Natural killer cell (primary cell): ENCODE results near the gene CXCR6. TPM values are rescaled to one million over a fixed set of nuclear protein-coding genes. Genes with fewer than 3 reads are reported as not detected.

ENCODE experiments used
- ATAC-seq, 3 donors: fragments of 150-1000 bp in 2 of 3; fragments of 200-7000 bp in 1 of 3; cut with Tn5 transposase; 1 replicate in 1 of 3; 2 replicates in 2 of 3; pipeline ENCODE4 v1.10.0; 2021; ENCODE audit warnings: mild to moderate bottlenecking in 2 of 3, moderate library complexity in 2 of 3
- DNase-seq, 2 donors: peaks; one replicate each; pipeline versions ENCODE4 v3.0.0 to v3.0.0-alpha.2; 2013 to 2021; ENCODE audit warnings: mixed read lengths in 1 of 2
- H3K27ac ChIP-seq: one replicate; pipeline ENCODE4 v1.5.1; 2013; ENCODE audit warnings: mild to moderate bottlenecking, low read length
- H3K27me3 ChIP-seq: one replicate; pipeline ENCODE4 v1.6.1; 2013; ENCODE audit warnings: low read length; ENCODE audit not compliant: control insufficient read depth, insufficient read depth
- H3K36me3 ChIP-seq: one replicate; pipeline ENCODE4 v1.6.1; 2013; ENCODE audit warnings: low read length; ENCODE audit not compliant: control insufficient read depth, insufficient read depth
- H3K4me1 ChIP-seq: one replicate; pipeline ENCODE4 v1.6.1; 2013; ENCODE audit warnings: low read length; ENCODE audit not compliant: control insufficient read depth, insufficient read depth
- H3K4me3 ChIP-seq: one replicate; pipeline ENCODE4 v1.5.1; 2013; ENCODE audit warnings: low read length
- H3K9me3 ChIP-seq: one replicate; pipeline ENCODE4 v1.6.1; 2013; ENCODE audit warnings: low read length; ENCODE audit not compliant: control insufficient read depth, insufficient read depth
- H3K27ac Mint-ChIP-seq, 2 donors: one replicate each; pipeline ENCODE4 v1.8.0; 2022; ENCODE audit warnings: mild to moderate bottlenecking in 2 of 2, mixed read lengths in 2 of 2, moderate library complexity in 1 of 2
- H3K27me3 Mint-ChIP-seq, 2 donors: one replicate each; pipeline ENCODE4 v1.8.0; 2022; ENCODE audit warnings: low read depth in 2 of 2, mixed read lengths in 2 of 2
- H3K36me3 Mint-ChIP-seq: one replicate; pipeline ENCODE4 v1.8.0; 2022; ENCODE audit warnings: mixed read lengths
- H3K4me1 Mint-ChIP-seq, 2 donors: one replicate each; pipeline ENCODE4 v1.8.0; 2022; ENCODE audit warnings: mixed read lengths in 2 of 2
- H3K4me3 Mint-ChIP-seq: one replicate; pipeline ENCODE4 v1.8.0; 2022; ENCODE audit warnings: mild to moderate bottlenecking, moderate library complexity, mixed read lengths
- H3K9me3 Mint-ChIP-seq, 2 donors: one replicate each; pipeline ENCODE4 v1.8.0; 2022; ENCODE audit warnings: mixed read lengths in 2 of 2
- WGBS: methylation state at CpG from one replicate; pipeline ENCODE4 v1.1.7; 2013; ENCODE audit warnings: missing lambda C conversion rate; ENCODE audit not compliant: insufficient coverage; 5-methylcytosine and 5-hydroxymethylcytosine counted together
- intact Hi-C: fragments of 100-400 bp; cut with micrococcal nuclease; formaldehyde crosslinking; loops from one replicate; pipeline ENCODE4 v1.14.2; 2022
- total RNA-seq, 4 donors: library from RNA; stranded (reverse); fragments of 120-200 nt in 1 of 4; gene quantifications; one replicate each; pipeline versions ENCODE4 v1.2.3 to v1.2.4, GENCODE V29; 2013 to 2022
- TF ChIP-seq, protein P1 (sequence below): fragments of 200-600 bp; IDR thresholded peaks from one replicate; pipeline ENCODE4 v1.8.0; 2022; ENCODE audit warnings: antibody characterized with exemption

Gene CXCR6
- total RNA-seq, 3 donors from 2014 or later (not counting 1 experiment from before 2014, with no cell fraction given): 0.95 to 2.1 (median 1.7) TPM

DNA sequence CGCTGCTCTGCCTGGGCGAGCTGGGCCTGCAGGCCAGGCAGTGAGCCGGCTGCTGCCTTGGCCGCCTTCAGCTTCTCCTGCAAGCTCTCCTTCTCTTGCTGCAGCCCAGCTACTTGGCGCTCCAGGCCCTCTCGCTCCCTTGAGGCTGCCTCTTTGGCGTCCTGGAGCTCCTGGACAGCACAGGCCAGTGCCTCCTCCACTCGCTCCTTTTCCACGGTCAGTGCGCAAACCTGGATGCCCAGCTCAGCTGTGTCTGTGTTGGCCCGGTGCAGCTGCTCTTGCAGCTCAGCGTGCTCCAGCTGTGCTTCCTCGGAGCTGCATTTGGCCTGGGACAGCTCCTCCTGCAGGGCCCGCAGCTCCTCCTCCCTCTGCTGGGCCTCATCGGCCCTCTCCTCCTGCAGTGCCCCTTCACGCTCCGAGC lies 23.1 kb downstream of the CXCR6 start:
- H3K4me3 Mint-ChIP-seq: no peak overlapping the region
- Histone ChIP-seq H3K4me1 (peaks cover 81% of the 10 kb centered on the region), H3K9me3 (no peaks in the 10 kb centered on the region), H3K27me3 (no peaks in the 10 kb centered on the region), H3K4me3 (no peak overlapping the region), H3K27ac (no peak overlapping the region), H3K36me3 (peaks cover 80% of the 10 kb centered on the region)
- DNase-seq: no peak
- H3K4me1 Mint-ChIP-seq: peaks cover 0 to 33% of the 10 kb centered on the region in 2 donors
- TF ChIP-seq, protein P1, sequence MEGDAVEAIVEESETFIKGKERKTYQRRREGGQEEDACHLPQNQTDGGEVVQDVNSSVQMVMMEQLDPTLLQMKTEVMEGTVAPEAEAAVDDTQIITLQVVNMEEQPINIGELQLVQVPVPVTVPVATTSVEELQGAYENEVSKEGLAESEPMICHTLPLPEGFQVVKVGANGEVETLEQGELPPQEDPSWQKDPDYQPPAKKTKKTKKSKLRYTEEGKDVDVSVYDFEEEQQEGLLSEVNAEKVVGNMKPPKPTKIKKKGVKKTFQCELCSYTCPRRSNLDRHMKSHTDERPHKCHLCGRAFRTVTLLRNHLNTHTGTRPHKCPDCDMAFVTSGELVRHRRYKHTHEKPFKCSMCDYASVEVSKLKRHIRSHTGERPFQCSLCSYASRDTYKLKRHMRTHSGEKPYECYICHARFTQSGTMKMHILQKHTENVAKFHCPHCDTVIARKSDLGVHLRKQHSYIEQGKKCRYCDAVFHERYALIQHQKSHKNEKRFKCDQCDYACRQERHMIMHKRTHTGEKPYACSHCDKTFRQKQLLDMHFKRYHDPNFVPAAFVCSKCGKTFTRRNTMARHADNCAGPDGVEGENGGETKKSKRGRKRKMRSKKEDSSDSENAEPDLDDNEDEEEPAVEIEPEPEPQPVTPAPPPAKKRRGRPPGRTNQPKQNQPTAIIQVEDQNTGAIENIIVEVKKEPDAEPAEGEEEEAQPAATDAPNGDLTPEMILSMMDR: no peak
- no peaks in the 10 kb centered on the region for H3K27me3 Mint-ChIP-seq
- intact Hi-C loops: no loop called here
- peaks cover 27% of the 10 kb centered on the region for H3K36me3 Mint-ChIP-seq
- H3K9me3 Mint-ChIP-seq: no peaks in the 10 kb centered on the region
- H3K27ac Mint-ChIP-seq: no peak overlapping the region
- 97% methylated on average over 17 of the region's 17 CpGs for WGBS
- ATAC-seq: no peak

DNA sequence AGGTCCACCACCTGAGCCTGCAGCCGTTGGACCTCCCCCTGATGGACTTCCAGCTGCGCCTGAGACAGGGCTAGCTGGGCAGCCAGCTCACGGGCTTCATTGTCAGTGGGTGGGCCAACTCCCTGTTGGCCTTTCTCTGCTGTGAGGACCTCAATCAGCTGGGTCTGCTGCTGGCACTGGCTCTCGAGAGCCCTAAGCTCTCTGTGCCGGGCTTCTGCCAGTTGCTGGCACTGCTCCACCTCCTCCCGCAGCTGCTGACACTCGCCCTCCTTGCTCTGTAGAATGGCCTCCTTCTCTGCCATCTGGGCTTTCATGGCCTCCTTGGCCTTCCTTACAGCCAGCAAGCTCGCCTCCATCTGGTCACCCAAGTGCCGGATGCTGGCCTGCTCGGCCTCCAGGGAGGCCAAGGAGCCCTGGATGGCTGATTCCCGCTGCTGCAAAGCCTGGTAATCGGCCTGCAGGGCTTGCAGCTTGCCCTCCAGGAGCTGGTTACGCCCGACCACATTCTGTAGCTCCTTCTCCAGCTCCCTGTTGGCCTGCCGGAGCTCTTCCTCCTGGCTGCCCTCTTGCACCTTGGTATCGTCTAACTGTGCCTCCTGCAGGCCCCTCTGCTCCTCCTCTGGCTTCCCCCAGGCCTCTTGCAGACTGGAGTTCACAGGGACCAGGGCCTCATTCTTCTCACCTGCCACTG lies 23.8 kb downstream of the CXCR6 start:
- Histone ChIP-seq H3K9me3 (no peaks in the 10 kb centered on the region), H3K27me3 (no peaks in the 10 kb centered on the region), H3K27ac (no peak overlapping the region), H3K4me1 (peaks cover 79% of the 10 kb centered on the region), H3K4me3 (no peak overlapping the region), H3K36me3 (peaks cover 76% of the 10 kb centered on the region)
- H3K27ac Mint-ChIP-seq: no peak overlapping the region
- ATAC-seq (no peak), DNase-seq (no peak)
- peaks cover 33% of the 10 kb centered on the region for H3K36me3 Mint-ChIP-seq
- H3K27me3 Mint-ChIP-seq: no peaks in the 10 kb centered on the region
- 92% methylated on average over 16 of the region's 16 CpGs for WGBS
- H3K4me1 Mint-ChIP-seq: peaks cover 5 to 33% of the 10 kb centered on the region in 2 donors
- no peak overlapping the region for H3K4me3 Mint-ChIP-seq
- H3K9me3 Mint-ChIP-seq: no peaks in the 10 kb centered on the region
- intact Hi-C loops: no loop called here
- TF ChIP-seq, protein P1: no peak

DNA sequence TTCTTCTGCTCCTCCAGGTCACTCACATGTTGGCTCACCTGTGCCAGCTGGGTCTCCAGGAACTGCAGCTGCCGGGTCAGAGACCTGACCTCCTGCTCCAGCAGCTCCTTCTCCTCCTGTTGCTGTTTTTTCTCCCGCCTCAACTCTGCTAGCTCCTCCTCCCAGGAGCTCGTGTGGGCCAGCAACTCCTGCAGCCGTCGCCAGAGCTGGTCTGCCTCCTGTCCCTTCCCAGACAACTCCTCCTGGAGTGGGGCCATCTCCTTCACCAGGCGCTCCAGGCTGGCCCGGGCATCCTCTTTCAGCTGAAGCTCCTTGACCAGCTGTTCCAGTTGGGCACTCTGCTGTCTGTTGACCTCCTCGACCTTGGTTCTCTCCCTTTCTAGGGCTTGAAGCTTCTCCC lies 24.5 kb downstream of the CXCR6 start:
- H3K36me3 ChIP-seq: peaks cover 72% of the 10 kb centered on the region
- H3K27ac Mint-ChIP-seq: peak overlapping the region in 1 of 2 donors; percentile 48
- no peak for DNase-seq
- peaks cover 33% of the 10 kb centered on the region for H3K36me3 Mint-ChIP-seq
- H3K4me1 Mint-ChIP-seq: peaks cover 5 to 37% of the 10 kb centered on the region in 2 donors
- TF ChIP-seq, protein P1: no peak
- H3K27ac ChIP-seq: no peak overlapping the region
- no peaks in the 10 kb centered on the region for H3K27me3 Mint-ChIP-seq
- H3K27me3 ChIP-seq: no peaks in the 10 kb centered on the region
- WGBS: 93% methylated on average over 8 of the region's 8 CpGs
- no peaks in the 10 kb centered on the region for H3K9me3 Mint-ChIP-seq
- no peak for ATAC-seq
- no peak overlapping the region for H3K4me3 ChIP-seq
- no peaks in the 10 kb centered on the region for H3K9me3 ChIP-seq
- no peak overlapping the region for H3K4me3 Mint-ChIP-seq
- H3K4me1 ChIP-seq: peaks cover 79% of the 10 kb centered on the region
- intact Hi-C loops: no loop called here

DNA sequence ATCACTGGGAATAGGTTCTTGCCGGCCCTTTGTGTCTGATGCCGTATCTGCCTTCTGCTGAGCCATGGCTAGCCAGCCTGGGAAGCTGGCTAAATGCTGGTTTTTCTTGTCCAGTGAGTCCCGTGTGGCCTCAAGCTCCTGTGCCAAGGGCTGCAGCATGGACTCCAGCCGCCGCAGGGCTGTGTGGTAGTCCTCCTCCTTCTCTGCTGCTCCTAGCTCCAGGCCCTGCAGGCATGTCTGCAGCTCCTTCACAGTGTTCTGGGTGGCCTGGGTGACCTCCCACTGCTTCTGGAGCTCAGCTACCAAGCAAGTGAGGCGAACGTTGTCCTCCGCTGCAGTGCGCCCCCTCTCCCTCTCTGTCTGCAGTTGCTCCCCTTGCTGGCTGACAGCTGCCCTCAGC lies 24.9 kb downstream of the CXCR6 start:
- WGBS: 97% methylated on average over 9 of the region's 9 CpGs
- peaks cover 5 to 38% of the 10 kb centered on the region in 2 donors for H3K4me1 Mint-ChIP-seq
- H3K27me3 Mint-ChIP-seq: no peaks in the 10 kb centered on the region
- peaks cover 69% of the 10 kb centered on the region for H3K36me3 ChIP-seq
- no peak overlapping the region for H3K4me3 Mint-ChIP-seq
- no peaks in the 10 kb centered on the region for H3K27me3 ChIP-seq
- no peak for ATAC-seq
- no peak for DNase-seq
- no peak overlapping the region for H3K27ac ChIP-seq
- intact Hi-C loops: no loop called here
- H3K4me1 ChIP-seq: peaks cover 78% of the 10 kb centered on the region
- no peak overlapping the region for H3K4me3 ChIP-seq
- peaks cover 33% of the 10 kb centered on the region for H3K36me3 Mint-ChIP-seq
- peak overlapping the region in 1 of 2 donors; percentile 48 for H3K27ac Mint-ChIP-seq
- TF ChIP-seq, protein P1: no peak
- H3K9me3 Mint-ChIP-seq: no peaks in the 10 kb centered on the region
- H3K9me3 ChIP-seq: no peaks in the 10 kb centered on the region
